H9 (cell line): ENCODE data around the gene TSNAXIP1. TPM values are rescaled to one million over a fixed set of nuclear protein-coding genes. Genes with fewer than 3 reads are reported as not detected.

Experiments
- DNase-seq: peaks from one replicate; pipeline ENCODE4 v3.0.0-alpha.2; 2017
- H2AFZ ChIP-seq: one replicate; pipeline ENCODE4 v1.6.1; 2013; ENCODE audit warnings: mild to moderate bottlenecking, low read length, control low read depth, moderate library complexity
- H2AK5ac ChIP-seq: 2 replicates; pipeline ENCODE4 v1.6.1; 2013; ENCODE audit warnings: low read length, control low read depth, mixed read lengths; ENCODE audit not compliant: insufficient read length
- H2BK120ac ChIP-seq: one replicate; pipeline ENCODE4 v1.6.1; 2013; ENCODE audit warnings: low read depth, mild to moderate bottlenecking, low read length, control low read depth, inconsistent platforms; ENCODE audit not compliant: poor library complexity, severe bottlenecking
- H2BK12ac ChIP-seq: 2 replicates; pipeline ENCODE4 v1.6.1; 2013; ENCODE audit warnings: low read length, control low read depth, mixed read lengths, low read depth; ENCODE audit not compliant: insufficient read length
- H2BK15ac ChIP-seq: 2 replicates; pipeline ENCODE4 v1.6.1; 2013; ENCODE audit warnings: low read depth, low read length, control low read depth
- H2BK20ac ChIP-seq: one replicate; pipeline ENCODE4 v1.6.1; 2013; ENCODE audit warnings: low read depth, mild to moderate bottlenecking, low read length, control low read depth, inconsistent platforms; ENCODE audit not compliant: poor library complexity, severe bottlenecking
- H2BK5ac ChIP-seq: 2 replicates; pipeline ENCODE4 v1.6.1; 2013; ENCODE audit warnings: low read length, control low read depth, mixed read lengths; ENCODE audit not compliant: insufficient read length
- H3K14ac ChIP-seq: 2 replicates; pipeline ENCODE4 v1.6.1; 2013; ENCODE audit warnings: low read length, control low read depth; ENCODE audit not compliant: insufficient read depth
- H3K18ac ChIP-seq: 2 replicates; pipeline ENCODE4 v1.6.1; 2013; ENCODE audit warnings: low read depth, mild to moderate bottlenecking, mixed read lengths, low read length, control low read depth; ENCODE audit not compliant: insufficient read length
- H3K23ac ChIP-seq: 2 replicates; pipeline ENCODE4 v1.6.1; 2013; ENCODE audit warnings: low read length, control low read depth, mixed read lengths, low read depth; ENCODE audit not compliant: insufficient read length
- H3K23me2 ChIP-seq: 2 replicates; pipeline ENCODE4 v1.6.1; 2013; ENCODE audit warnings: low read depth, mild to moderate bottlenecking, mixed read lengths, low read length, control low read depth; ENCODE audit not compliant: insufficient read length, poor library complexity, severe bottlenecking
- H3K27ac ChIP-seq: 2 replicates; pipeline ENCODE4 v1.5.1; 2013; ENCODE audit warnings: low read length, control low read depth, mixed read lengths, low read depth; ENCODE audit not compliant: insufficient read length
- H3K27me3 ChIP-seq: 2 replicates; pipeline ENCODE4 v1.6.1; 2013; ENCODE audit warnings: low read length, control low read depth, inconsistent platforms; ENCODE audit not compliant: insufficient read depth
- H3K4ac ChIP-seq: 2 replicates; pipeline ENCODE4 v1.6.1; 2013; ENCODE audit warnings: low read depth, mild to moderate bottlenecking, control low read depth, inconsistent platforms, low read length, moderate library complexity
- H3K4me1 ChIP-seq: 2 replicates; pipeline ENCODE4 v1.6.1; 2013; ENCODE audit warnings: low read length, control low read depth, inconsistent platforms; ENCODE audit not compliant: insufficient read depth
- H3K4me2 ChIP-seq: 2 replicates; pipeline ENCODE4 v1.6.1; 2013; ENCODE audit warnings: low read length, control low read depth, mixed read lengths; ENCODE audit not compliant: insufficient read length, insufficient read depth
- H3K56ac ChIP-seq: 2 replicates; pipeline ENCODE4 v1.6.1; 2013; ENCODE audit warnings: low read depth, mild to moderate bottlenecking, mixed read lengths, low read length, control low read depth; ENCODE audit not compliant: insufficient read length
- H3K79me1 ChIP-seq: 2 replicates; pipeline ENCODE4 v1.6.1; 2013; ENCODE audit warnings: low read depth, mild to moderate bottlenecking, moderate library complexity, low read length, control low read depth, inconsistent platforms; ENCODE audit not compliant: insufficient read depth, poor library complexity, severe bottlenecking
- H3K79me2 ChIP-seq: 2 replicates; pipeline ENCODE4 v1.6.1; 2013; ENCODE audit warnings: low read length, control low read depth, inconsistent platforms; ENCODE audit not compliant: insufficient read depth
- H3K9ac ChIP-seq: 2 replicates; pipeline ENCODE4 v1.6.1; 2013; ENCODE audit warnings: low read length, control low read depth, mixed read lengths; ENCODE audit not compliant: insufficient read length; ENCODE audit errors: extremely low read depth
- H3K9me3 ChIP-seq: one replicate; pipeline ENCODE4 v1.6.1; 2013; ENCODE audit warnings: low read depth, low read length, inconsistent platforms; ENCODE audit not compliant: control insufficient read depth
- H3T11ph ChIP-seq: one replicate; pipeline ENCODE4 v1.6.1; 2013; ENCODE audit warnings: mild to moderate bottlenecking, low read length, control low read depth, inconsistent platforms
- H4K20me1 ChIP-seq: one replicate; pipeline ENCODE4 v1.6.1; 2013; ENCODE audit not compliant: control insufficient read depth, insufficient read length, insufficient read depth
- H4K5ac ChIP-seq: 2 replicates; pipeline ENCODE4 v1.6.1; 2013; ENCODE audit warnings: low read depth, mild to moderate bottlenecking, mixed read lengths, low read length, control low read depth; ENCODE audit not compliant: insufficient read length
- H4K8ac ChIP-seq: replicated peaks from 2 replicates; pipeline ENCODE4 v1.6.1; 2013; ENCODE audit warnings: low read length, control low read depth, mixed read lengths, low read depth; ENCODE audit not compliant: insufficient read length
- H4K91ac ChIP-seq: 2 replicates; pipeline ENCODE4 v1.6.1; 2013; ENCODE audit warnings: low read depth, mild to moderate bottlenecking, moderate library complexity, mixed read lengths, low read length, control low read depth; ENCODE audit not compliant: insufficient read length
- H3K27ac Mint-ChIP-seq, 3 experiments: 2 replicates in 2 of 3; 3 replicates in 1 of 3; pipeline ENCODE4 v1.8.0; 2020 to 2021; ENCODE audit warnings: mixed read lengths in 3 of 3, mild to moderate bottlenecking in 1 of 3, moderate library complexity in 1 of 3
- H3K27me3 Mint-ChIP-seq: 2 replicates; pipeline ENCODE4 v1.8.0; 2021; ENCODE audit warnings: low read depth, mild to moderate bottlenecking, moderate library complexity, mixed read lengths
- H3K36me3 Mint-ChIP-seq, 3 experiments: 2 replicates in 2 of 3; 3 replicates in 1 of 3; pipeline ENCODE4 v1.8.0; 2020 to 2021; ENCODE audit warnings: low read depth in 3 of 3, mixed read lengths in 3 of 3; ENCODE audit not compliant: insufficient read depth in 1 of 3
- H3K4me1 Mint-ChIP-seq, 2 experiments: 2 replicates each; pipeline ENCODE4 v1.8.0; 2020; ENCODE audit warnings: mixed read lengths in 2 of 2
- H3K4me3 Mint-ChIP-seq, 2 experiments: 2 replicates in 1 of 2; 3 replicates in 1 of 2; pipeline ENCODE4 v1.8.0; 2020 to 2021; ENCODE audit warnings: mild to moderate bottlenecking in 2 of 2, mixed read lengths in 2 of 2, moderate library complexity in 1 of 2
- H3K9me3 Mint-ChIP-seq, 2 experiments: 2 replicates in 1 of 2; 3 replicates in 1 of 2; pipeline ENCODE4 v1.8.0; 2020; ENCODE audit warnings: mild to moderate bottlenecking in 2 of 2, mixed read lengths in 2 of 2, moderate library complexity in 1 of 2
- CTCF ChIP-seq: fragments of 200-600 bp; sonication (generic); conservative IDR thresholded peaks from 3 replicates; pipeline ENCODE4 v1.8.0; 2021; ENCODE audit warnings: antibody characterized with exemption, mild to moderate bottlenecking
- WGBS: extraction: QIAGEN DNeasy Blood & Tissue Kit; methylation state at CpG from one replicate; pipeline ENCODE4 v1.1.7; 2013; ENCODE audit warnings: missing lambda C conversion rate, low lambda C conversion rate, mixed read lengths; ENCODE audit not compliant: insufficient read length; ENCODE audit errors: extremely low coverage; 5-methylcytosine and 5-hydroxymethylcytosine counted together
- total RNA-seq: library from RNA; stranded (reverse); gene quantifications from 2 replicates; pipeline ENCODE4 v1.2.1, GENCODE V29; 2021

Gene TSNAXIP1
- total RNA-seq, 1 experiment from 2014 or later, result 1.3 TPM

- no peaks in the 10 kb centered on the region for H3K79me1 ChIP-seq
- H3K9ac ChIP-seq, result no peak overlapping the region
- no peak for DNase-seq
- no peaks in the 10 kb centered on the region for H3K9me3 ChIP-seq
- no peak overlapping the region for H4K5ac ChIP-seq
- H4K91ac ChIP-seq, result no peak overlapping the region
- peak overlapping the region; percentile 7 for H3K4me2 ChIP-seq
- H3K9me3 Mint-ChIP-seq, result peaks cover 0 to 2% of the 10 kb centered on the region in 2 experiments; a peak in 1 of 5 replicates
- H4K8ac ChIP-seq, result no peak overlapping the region
- 0 out of 3 replicates have a peak, but pooled peaks have one; percentile 8 for TF ChIP-seq CTCF
- H3K79me2 ChIP-seq, result peaks cover 15% of the 10 kb centered on the region; the same call in 1 of the 2 replicates
- peaks cover 46 to 53% of the 10 kb centered on the region in 2 experiments for H3K4me1 Mint-ChIP-seq
- H3K18ac ChIP-seq, result no peak overlapping the region
- no peaks in the 10 kb centered on the region for H4K20me1 ChIP-seq
- H3K4me1 ChIP-seq, result peaks cover 10% of the 10 kb centered on the region; the same call in 1 of the 2 replicates
- H2BK20ac ChIP-seq, result no peak overlapping the region
- no peak overlapping the region for H3T11ph ChIP-seq
- no peak overlapping the region for H2BK5ac ChIP-seq
- peaks cover 5 to 16% (median 8%) of the 10 kb centered on the region in 3 experiments for H3K36me3 Mint-ChIP-seq
- H2BK15ac ChIP-seq, result no peak overlapping the region
- H3K27me3 Mint-ChIP-seq, result no peaks in the 10 kb centered on the region
- H3K27me3 ChIP-seq, result no peaks in the 10 kb centered on the region
- H2BK120ac ChIP-seq, result no peak overlapping the region
- no peak overlapping the region for H3K23ac ChIP-seq
- peak overlapping the region; percentile 90 to 92; a peak in 4 of 5 replicates for H3K4me3 Mint-ChIP-seq
- H3K14ac ChIP-seq, result no peak overlapping the region
- no peak overlapping the region for H2AK5ac ChIP-seq
- no peak overlapping the region for H2BK12ac ChIP-seq
- no peak overlapping the region for H3K4ac ChIP-seq
- no peak overlapping the region for H3K56ac ChIP-seq
- peaks cover 14% of the 10 kb centered on the region for H3K23me2 ChIP-seq
- no peak overlapping the region for H3K27ac Mint-ChIP-seq
- no CpG with 5 or more reads among the region's 4 CpGs for WGBS
- no peak overlapping the region for H2AFZ ChIP-seq
- no peak overlapping the region for H3K27ac ChIP-seq
Measured at GRCh38 chr16:67844497-67844896, 37.8 kb downstream of the TSNAXIP1 start.
